Measurements from ENCODE around the gene IFITM10.

DNA sequence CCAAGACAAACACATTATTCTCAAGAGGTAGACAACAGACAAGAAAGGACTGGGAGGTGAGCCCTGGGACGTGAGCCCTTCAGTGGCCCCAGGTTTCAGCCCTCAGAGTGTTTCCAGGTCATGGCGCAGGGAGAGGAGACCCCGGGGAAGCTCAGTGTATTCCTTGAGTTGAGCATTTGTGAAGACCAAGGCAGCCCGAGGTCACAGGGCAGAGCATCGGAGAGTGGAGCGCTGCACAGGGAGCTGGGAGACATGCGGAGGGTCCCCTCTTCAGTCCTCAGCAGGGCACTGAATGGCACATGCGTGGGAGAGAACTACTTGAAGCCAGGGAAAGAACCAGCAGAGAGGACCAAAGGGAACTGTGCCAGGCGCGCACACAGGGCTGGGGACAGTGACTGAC lies 41.7 kb downstream of the IFITM10 start:
- no peak for TF ChIP-seq OVOL3 (tag by site-specific recombination; IDR thresholded peaks at IDR 0.05)
- no peak for TF ChIP-seq KLF16 (tag by site-specific recombination; IDR thresholded peaks at IDR 0.05)
- TF ChIP-seq, protein P1, sequence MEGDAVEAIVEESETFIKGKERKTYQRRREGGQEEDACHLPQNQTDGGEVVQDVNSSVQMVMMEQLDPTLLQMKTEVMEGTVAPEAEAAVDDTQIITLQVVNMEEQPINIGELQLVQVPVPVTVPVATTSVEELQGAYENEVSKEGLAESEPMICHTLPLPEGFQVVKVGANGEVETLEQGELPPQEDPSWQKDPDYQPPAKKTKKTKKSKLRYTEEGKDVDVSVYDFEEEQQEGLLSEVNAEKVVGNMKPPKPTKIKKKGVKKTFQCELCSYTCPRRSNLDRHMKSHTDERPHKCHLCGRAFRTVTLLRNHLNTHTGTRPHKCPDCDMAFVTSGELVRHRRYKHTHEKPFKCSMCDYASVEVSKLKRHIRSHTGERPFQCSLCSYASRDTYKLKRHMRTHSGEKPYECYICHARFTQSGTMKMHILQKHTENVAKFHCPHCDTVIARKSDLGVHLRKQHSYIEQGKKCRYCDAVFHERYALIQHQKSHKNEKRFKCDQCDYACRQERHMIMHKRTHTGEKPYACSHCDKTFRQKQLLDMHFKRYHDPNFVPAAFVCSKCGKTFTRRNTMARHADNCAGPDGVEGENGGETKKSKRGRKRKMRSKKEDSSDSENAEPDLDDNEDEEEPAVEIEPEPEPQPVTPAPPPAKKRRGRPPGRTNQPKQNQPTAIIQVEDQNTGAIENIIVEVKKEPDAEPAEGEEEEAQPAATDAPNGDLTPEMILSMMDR (tag by site-specific recombination; IDR thresholded peaks at IDR 0.05), result no peak
- no peak for TF ChIP-seq ZBTB17 (tag by site-specific recombination; IDR thresholded peaks at IDR 0.05)
- no peak for TF ChIP-seq ZBTB20 (tag by site-specific recombination; IDR thresholded peaks at IDR 0.05)

All from HEK293 (cell line).